C4-2B (cell line): Measurements from ENCODE around the gene B3GALT5.

Experiments used
- H3K27ac ChIP-seq: fragments of 450-650 bp; 2 replicates; pipeline ENCODE4 v1.5.1; 2017
- CTCF ChIP-seq: fragments of 450-650 bp; conservative IDR thresholded peaks from 2 replicates; pipeline ENCODE4 v1.5.1; 2017; ENCODE audit warnings: mild to moderate bottlenecking
- ZFX ChIP-seq: fragments of 450-650 bp; IDR thresholded peaks from 2 replicates; pipeline ENCODE4 v1.6.1; 2017

Gene B3GALT5, protein sequence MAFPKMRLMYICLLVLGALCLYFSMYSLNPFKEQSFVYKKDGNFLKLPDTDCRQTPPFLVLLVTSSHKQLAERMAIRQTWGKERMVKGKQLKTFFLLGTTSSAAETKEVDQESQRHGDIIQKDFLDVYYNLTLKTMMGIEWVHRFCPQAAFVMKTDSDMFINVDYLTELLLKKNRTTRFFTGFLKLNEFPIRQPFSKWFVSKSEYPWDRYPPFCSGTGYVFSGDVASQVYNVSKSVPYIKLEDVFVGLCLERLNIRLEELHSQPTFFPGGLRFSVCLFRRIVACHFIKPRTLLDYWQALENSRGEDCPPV

GRCh38 chr21:39612233-39613040, at the start of gene B3GALT5:
Gene B3GALT5, plus strand, starts transcription at chr21:39612940. Its CDS starts 47,620 bp downstream, at chr21:39660560.
- TF ChIP-seq ZFX = no peak
- TF ChIP-seq CTCF = no peak
- no peak within 1 kb of the TSS for H3K27ac ChIP-seq

GRCh38 chr21:39564200-39564599, 48.5 kb upstream of the B3GALT5 start:
- TF ChIP-seq CTCF (no peak), ZFX (no peak)

DNA sequence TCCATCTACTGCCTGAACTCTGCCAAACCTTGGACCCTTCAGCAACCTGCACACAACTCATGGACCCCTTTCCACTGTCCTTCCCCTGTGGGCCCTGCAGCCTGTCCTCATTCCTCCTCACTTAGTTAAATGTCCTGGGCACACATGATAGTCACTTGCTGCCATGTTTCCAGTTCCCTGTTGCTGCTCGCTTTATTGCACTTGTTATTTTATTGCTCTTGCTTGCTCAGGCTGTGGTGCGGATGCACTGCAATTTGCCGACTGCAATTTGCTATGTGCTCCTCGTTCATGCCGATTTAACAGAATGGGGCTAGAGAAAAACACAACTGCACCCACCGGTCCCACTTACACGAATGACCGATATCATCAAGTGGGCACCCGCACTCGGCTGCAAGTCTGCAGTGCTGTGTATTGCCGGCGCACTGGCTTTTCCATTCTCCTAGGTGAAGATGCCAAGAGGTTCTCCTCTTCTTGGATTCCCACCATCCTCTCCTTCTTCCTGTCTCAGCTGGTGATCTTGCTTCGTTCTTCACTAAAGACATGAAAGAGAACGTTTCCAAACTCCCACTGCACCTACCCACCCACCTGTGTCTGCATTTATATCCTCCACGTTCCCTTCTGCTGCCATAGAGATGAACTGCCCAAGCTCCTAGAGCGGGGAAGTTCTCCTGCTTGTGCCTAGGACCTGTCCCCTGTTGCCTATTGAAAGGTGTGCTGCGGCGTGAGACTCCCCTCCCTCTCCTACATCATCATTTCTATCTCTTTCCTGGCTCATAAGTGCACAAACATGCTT, 45.4 kb upstream of the B3GALT5 start:
- no peak overlapping the region for H3K27ac ChIP-seq
- no peak for TF ChIP-seq CTCF
- TF ChIP-seq ZFX = no peak

More at GRCh38 chr21:39564200-39564599, 48.5 kb upstream of the B3GALT5 start:
- H3K27ac ChIP-seq = no peak overlapping the region

DNA sequence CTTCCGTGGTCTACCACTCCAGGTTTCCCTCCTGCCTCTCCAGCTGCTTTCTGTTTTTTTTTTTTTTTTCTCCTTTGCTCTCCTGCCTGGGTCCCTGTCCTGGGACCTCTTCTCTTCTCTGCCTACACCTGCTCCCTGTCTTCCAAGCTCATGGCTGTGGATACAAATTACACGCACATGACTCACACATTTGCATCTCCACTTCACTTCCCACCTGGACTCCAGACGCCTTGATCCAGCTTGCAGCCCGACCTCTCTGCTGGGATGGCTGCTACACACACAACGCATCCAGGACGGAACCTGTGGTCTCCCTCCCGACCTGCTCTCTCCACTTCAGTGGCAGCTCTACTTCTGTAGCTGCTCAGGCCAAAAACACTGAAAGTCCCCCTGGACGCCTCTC, 44.4 kb upstream of the B3GALT5 start:
- H3K27ac ChIP-seq = no peak overlapping the region
- TF ChIP-seq CTCF (no peak), ZFX (no peak)

DNA sequence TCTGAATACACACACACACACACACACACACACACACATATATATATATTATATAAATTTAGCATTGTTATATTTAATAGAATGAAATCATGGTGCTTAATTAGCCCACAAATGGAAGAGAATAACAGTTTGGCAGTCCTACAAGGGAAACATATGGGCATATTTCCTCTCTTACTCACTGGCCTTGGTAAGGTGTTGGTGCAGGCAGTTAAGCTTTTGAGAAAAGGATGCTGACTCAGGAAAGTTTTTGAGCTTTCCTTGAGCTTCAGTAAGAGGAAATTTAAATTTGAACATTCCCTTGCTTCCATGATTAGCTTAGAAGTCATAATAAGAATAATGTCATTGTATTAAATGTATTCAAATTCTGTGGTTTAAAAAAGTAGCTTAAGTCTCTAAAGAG, 37.0 kb upstream of the B3GALT5 start:
- TF ChIP-seq CTCF (no peak), ZFX (no peak)
- no peak overlapping the region for H3K27ac ChIP-seq

GRCh38 chr21:39576518-39577128, 36.1 kb upstream of the B3GALT5 start:
- TF ChIP-seq CTCF = no peak
- H3K27ac ChIP-seq = no peak overlapping the region
